ENCODE measurements around the gene RABGAP1. TPM values are rescaled to one million over a fixed set of nuclear protein-coding genes. Genes with fewer than 3 reads are reported as not detected.

RABGAP1 gene
- total and polyA plus RNA-seq, 10 of the 15 experiments (the other 5 are each of a cell fraction or from before 2014, with no cell fraction given): 2.6 to 31.6 (median 12.5) TPM

GRCh38 chr9:123102375-123103113 lies 161.7 kb downstream of the RABGAP1 start:
- no peak for TF ChIP-seq ZBTB40 (IDR thresholded peaks at IDR 0.05; ENCODE audit: borderline replicate concordance)
- TF ChIP-seq SRF (IDR thresholded peaks at IDR 0.05; ENCODE audit: low read depth in 2 of 2, low read length in 2 of 2): no peak
- TF ChIP-seq CTCF (IDR thresholded peaks at IDR 0.05 in 2 of 3, conservative IDR thresholded peaks at IDR 0.05 in 1 of 3; ENCODE audit: control insufficient read depth in 2 of 3, extremely low read depth in 1 of 3, insufficient read depth in 1 of 3, low read depth in 3 of 3, low read length in 3 of 3): peak; percentile 17 to 34 (median 22); a peak in 3 of 6 replicates
- no peak for TF ChIP-seq YY1 (IDR thresholded peaks at IDR 0.05; ENCODE audit: low read depth, low read length)
- no peak for TF ChIP-seq RB1 (IDR thresholded peaks at IDR 0.05; ENCODE audit: borderline replicate concordance)
- peak; percentile 42 for TF ChIP-seq RAD21 (IDR thresholded peaks at IDR 0.05; ENCODE audit: insufficient read depth, low read depth, low read length)
- Histone ChIP-seq H3K4me2 (ENCODE audit: control insufficient read depth, insufficient read depth) (no peak overlapping the region), H3K4me1 (ENCODE audit: control insufficient read depth, insufficient read depth, low read length) (no peaks in the 10 kb centered on the region), H3K79me2 (ENCODE audit: control insufficient read depth, insufficient read depth, low read length) (no peaks in the 10 kb centered on the region), H3K27ac (ENCODE audit: control insufficient read depth, insufficient read depth) (no peak overlapping the region), H4K20me1 (ENCODE audit: control insufficient read depth, insufficient read depth) (no peaks in the 10 kb centered on the region), H3K27me3 (replicated peaks in 1 of 2; ENCODE audit: control insufficient read depth in 2 of 2, insufficient read depth in 2 of 2, low read length in 1 of 2) (no peaks in the 10 kb centered on the region), H2AFZ (ENCODE audit: control insufficient read depth, low read depth, low read length) (no peak overlapping the region), H3K9me3 (replicated peaks; ENCODE audit: control insufficient read depth, insufficient read depth, low read length) (no peaks in the 10 kb centered on the region), H3K9ac (ENCODE audit: control insufficient read depth, insufficient read depth, low read length) (no peak overlapping the region), H3K4me3 (no peak overlapping the region), H3K36me3 (ENCODE audit: control insufficient read depth in 2 of 2, insufficient read depth in 2 of 2, low read length in 1 of 2) (peaks cover 7 to 40% of the 10 kb centered on the region in 2 experiments)
- FAIRE-seq (no peak), DNase-seq (ENCODE audit: low read depth, low spot score) (no peak), ATAC-seq (0 out of 3 replicates have a peak, but pooled peaks have one; percentile 20)
- BruUV-seq (replicated peaks): no TSS peak
- in situ Hi-C loops (cut with MboI) (no loop called here), intact Hi-C loops (cut with micrococcal nuclease; ENCODE audit: unreplicated experiment) (loop anchor here (1.0 kb wide), 1 partner anchor 248 kb away; no protein-coding TSS in a partner anchor)
- ChIA-PET RAD21 (ENCODE audit: unreplicated experiment) (interaction anchor here (1.0 to 2.6 kb wide), 5 partner anchors 10 to 247 kb away, joined by 3 to 11 read pairs (median 4); no protein-coding TSS in a partner anchor), CTCF (interaction anchor here (0.7 to 8.3 kb wide), 11 partner anchors 10 to 247 kb away, joined by 3 to 56 read pairs (median 6); no protein-coding TSS in a partner anchor), POLR2A (interaction anchor here (2.0 kb wide), 1 partner anchor 9 kb away, joined by 5 read pairs; no protein-coding TSS in a partner anchor), SMC1A (ENCODE audit: uncharacterized antibody, unreplicated experiment) (interaction anchor here (0.7 to 5.2 kb wide), 10 partner anchors 9 to 1460 kb away, joined by 3 to 32 read pairs (median 3); no protein-coding TSS in a partner anchor)
- 97% methylated on average over 3 of the region's 3 CpGs for WGBS (ENCODE audit: insufficient coverage, insufficient replicate concordance, low lambda C conversion rate, missing lambda C conversion rate)
